ENCODE results near the gene LNPEP.

DNA sequence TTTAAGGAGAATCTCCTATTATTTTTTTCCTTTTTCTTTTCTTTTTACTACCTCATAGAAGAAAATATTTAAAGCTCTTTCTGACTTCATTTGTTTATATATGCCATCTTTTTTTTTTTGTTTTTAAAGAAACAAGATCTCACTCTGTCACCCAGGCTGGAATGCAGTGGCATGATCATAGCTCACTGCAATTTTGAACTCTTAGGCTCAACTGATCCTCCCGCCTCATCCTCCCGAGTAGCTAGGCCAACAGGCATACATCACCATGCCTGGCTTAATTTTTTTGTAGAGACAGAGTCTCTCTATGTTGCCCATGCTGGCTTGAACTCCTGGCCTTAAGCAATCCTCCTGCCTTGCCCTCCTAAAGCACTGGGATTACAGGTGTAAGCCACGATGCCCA, 59.5 kb downstream of the LNPEP start:
- TF ChIP-seq CBX5 (CRISPR knock-in tag; IDR thresholded peaks at IDR 0.05; ENCODE audit: borderline replicate concordance): no peak
- TF ChIP-seq, protein P1, sequence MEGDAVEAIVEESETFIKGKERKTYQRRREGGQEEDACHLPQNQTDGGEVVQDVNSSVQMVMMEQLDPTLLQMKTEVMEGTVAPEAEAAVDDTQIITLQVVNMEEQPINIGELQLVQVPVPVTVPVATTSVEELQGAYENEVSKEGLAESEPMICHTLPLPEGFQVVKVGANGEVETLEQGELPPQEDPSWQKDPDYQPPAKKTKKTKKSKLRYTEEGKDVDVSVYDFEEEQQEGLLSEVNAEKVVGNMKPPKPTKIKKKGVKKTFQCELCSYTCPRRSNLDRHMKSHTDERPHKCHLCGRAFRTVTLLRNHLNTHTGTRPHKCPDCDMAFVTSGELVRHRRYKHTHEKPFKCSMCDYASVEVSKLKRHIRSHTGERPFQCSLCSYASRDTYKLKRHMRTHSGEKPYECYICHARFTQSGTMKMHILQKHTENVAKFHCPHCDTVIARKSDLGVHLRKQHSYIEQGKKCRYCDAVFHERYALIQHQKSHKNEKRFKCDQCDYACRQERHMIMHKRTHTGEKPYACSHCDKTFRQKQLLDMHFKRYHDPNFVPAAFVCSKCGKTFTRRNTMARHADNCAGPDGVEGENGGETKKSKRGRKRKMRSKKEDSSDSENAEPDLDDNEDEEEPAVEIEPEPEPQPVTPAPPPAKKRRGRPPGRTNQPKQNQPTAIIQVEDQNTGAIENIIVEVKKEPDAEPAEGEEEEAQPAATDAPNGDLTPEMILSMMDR (CRISPR knock-in tag; IDR thresholded peaks at IDR 0.05): no peak
- TF ChIP-seq HIVEP1 (CRISPR knock-in tag; IDR thresholded peaks at IDR 0.05): no peak
- no peak for TF ChIP-seq NFE2L1 (CRISPR knock-in tag; IDR thresholded peaks at IDR 0.05; ENCODE audit: borderline replicate concordance)
- TF ChIP-seq POLR2AphosphoS5 (IDR thresholded peaks at IDR 0.05; ENCODE audit: low read depth, low read length): no peak
- no peak for TF ChIP-seq ZNF629 (CRISPR knock-in tag; conservative IDR thresholded peaks at IDR 0.05)
- no peak for TF ChIP-seq ZSCAN30 (CRISPR knock-in tag; IDR thresholded peaks at IDR 0.05)
- no peak for TF ChIP-seq SUZ12 (IDR thresholded peaks at IDR 0.05; ENCODE audit: low read depth, low read length)
- no peak for TF ChIP-seq SMAD3 (CRISPR knock-in tag; IDR thresholded peaks at IDR 0.05)
- TF ChIP-seq ZNF501 (CRISPR knock-in tag; IDR thresholded peaks at IDR 0.05): no peak
- TF ChIP-seq, protein P2, sequence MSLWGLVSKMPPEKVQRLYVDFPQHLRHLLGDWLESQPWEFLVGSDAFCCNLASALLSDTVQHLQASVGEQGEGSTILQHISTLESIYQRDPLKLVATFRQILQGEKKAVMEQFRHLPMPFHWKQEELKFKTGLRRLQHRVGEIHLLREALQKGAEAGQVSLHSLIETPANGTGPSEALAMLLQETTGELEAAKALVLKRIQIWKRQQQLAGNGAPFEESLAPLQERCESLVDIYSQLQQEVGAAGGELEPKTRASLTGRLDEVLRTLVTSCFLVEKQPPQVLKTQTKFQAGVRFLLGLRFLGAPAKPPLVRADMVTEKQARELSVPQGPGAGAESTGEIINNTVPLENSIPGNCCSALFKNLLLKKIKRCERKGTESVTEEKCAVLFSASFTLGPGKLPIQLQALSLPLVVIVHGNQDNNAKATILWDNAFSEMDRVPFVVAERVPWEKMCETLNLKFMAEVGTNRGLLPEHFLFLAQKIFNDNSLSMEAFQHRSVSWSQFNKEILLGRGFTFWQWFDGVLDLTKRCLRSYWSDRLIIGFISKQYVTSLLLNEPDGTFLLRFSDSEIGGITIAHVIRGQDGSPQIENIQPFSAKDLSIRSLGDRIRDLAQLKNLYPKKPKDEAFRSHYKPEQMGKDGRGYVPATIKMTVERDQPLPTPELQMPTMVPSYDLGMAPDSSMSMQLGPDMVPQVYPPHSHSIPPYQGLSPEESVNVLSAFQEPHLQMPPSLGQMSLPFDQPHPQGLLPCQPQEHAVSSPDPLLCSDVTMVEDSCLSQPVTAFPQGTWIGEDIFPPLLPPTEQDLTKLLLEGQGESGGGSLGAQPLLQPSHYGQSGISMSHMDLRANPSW (CRISPR knock-in tag; IDR thresholded peaks at IDR 0.05; ENCODE audit: borderline replicate concordance): no peak
- TF ChIP-seq TCF7 (IDR thresholded peaks at IDR 0.05; ENCODE audit: low read depth): no peak
- no peak for TF ChIP-seq IRF2 (CRISPR knock-in tag; IDR thresholded peaks at IDR 0.05)
- TF ChIP-seq ZBTB1 (CRISPR knock-in tag; IDR thresholded peaks at IDR 0.05; ENCODE audit: borderline replicate concordance): no peak

All from HepG2 (cell line).